GM12801 (cell line): ENCODE measurements around the gene TEP1.

Experiments
- CTCF ChIP-seq: IDR thresholded peaks from one replicate; pipeline ENCODE4 v1.5.1; 2011; ENCODE audit warnings: control low read depth; ENCODE audit not compliant: insufficient read length; ENCODE audit errors: extremely low read depth

TEP1 gene

GRCh38 chr14:20343862-20344220 is 69.5 kb downstream of the TEP1 start:
- no peak for TF ChIP-seq CTCF

DNA sequence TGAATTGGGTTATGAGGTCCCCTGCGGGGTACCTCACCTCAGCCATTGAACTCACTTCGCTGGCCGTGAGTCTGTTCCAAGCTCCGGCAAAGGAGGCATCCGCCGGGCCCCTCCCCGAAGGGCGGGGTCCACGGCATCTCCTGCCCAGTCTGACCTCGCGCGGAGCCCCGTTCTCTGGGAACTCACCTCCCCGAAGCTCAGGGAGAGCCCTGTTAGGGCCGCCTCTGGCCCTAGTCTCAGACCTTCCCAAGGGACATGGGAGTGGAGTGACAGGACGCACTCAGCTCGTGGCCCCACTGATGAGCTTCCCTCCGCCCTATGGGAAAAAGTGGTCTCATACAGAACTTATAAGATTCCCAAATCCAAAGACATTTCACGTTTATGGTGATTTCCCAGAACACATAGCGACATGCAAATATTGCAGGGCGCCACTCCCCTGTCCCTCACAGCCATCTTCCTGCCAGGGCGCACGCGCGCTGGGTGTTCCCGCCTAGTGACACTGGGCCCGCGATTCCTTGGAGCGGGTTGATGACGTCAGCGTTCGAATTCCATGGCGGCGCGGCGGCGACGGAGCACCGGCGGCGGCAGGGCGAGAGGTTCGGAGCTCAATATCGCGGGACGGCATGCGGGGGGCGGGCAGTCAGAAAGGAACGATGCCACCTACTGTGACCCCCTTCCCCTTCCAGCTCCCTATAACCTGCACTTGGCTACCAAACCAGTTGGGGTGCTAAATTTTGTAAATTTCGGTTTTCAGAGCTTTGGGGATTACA is 70.0 kb downstream of the TEP1 start, which contains the start of gene PARP2:
PARP2 (plus strand) TSS at position 544 of the 770 bp plus-strand sequence; CDS start at position 551, 7 bp downstream.
- no peak for TF ChIP-seq CTCF

DNA sequence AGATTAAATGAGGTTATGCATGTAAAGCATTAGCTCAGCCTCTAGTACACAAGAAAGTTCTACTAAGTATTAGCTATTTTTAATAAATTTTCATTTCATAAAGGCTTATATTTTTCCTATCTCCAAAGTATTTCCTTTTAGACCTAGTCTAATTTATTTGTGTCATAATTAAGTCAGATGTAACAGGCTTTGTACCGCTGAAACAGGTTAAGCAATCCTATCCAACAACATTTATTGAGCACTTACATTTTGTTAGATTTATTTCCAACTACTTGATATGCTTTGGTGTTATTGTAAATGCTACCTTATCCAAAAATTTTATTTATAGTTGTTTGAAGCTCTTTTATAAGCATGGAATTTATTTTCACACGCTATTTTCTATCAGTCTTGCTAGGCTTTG is 71.7 kb downstream of the TEP1 start:
- TF ChIP-seq CTCF, result no peak

- TF ChIP-seq CTCF, result no peak
Observed at GRCh38 chr14:20334017-20334416, 79.3 kb downstream of the TEP1 start.

DNA sequence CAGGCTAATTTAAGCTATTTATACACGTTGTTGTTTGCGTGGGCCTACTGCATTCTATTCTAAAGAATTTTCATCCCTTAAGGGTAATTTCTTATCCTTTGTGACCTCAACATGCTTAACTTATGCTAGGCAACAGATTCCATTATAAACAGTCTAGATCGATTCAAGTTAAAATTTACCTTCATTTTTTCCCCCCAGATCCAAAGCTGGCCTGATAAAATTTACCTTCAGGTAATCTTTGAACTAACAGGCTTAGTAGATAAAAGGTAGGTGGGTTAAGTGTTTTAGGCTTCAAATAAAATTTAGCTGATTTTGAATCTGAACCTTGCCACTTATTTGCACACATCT is 79.8 kb downstream of the TEP1 start:
- TF ChIP-seq CTCF, result no peak

DNA sequence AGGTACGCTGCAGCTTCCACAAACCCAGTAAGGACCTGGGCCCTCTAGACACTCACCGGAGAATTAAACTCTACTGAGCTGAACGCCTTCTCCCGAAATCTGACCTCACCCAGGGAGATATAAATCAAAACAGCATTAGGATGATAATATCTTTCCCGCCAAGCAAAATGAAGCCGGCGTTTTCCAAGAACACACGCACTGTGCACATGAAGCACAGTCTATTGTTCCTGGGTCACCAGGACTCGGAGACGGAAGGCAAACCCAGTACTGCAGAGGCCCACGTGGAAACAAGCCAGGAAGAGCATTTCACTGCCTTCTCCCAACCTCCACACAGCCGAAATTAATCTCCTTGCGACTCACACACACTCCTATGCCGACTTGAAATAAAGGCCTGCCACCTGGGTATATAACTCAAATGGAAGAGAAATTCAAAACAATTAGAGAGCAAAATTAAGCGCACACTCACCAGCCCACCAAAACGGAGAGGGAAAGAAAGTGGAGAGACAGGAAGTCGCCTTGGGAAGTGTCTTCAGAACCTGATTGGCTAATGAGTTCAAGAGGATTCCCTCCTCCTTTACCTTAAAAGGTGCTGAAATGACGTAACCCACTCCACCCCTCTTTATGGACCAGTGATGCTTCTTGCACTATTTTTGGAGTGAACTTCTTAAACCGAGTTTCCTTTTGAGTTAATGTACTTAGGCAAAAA is 80.4 kb downstream of the TEP1 start, which contains the start of gene CCNB1IP1:
CCNB1IP1 (minus strand) TSS at position 492 of the 706 bp plus-strand sequence. CDS start 16,756 bp downstream, outside the sequence.
- TF ChIP-seq CTCF, result no peak

DNA sequence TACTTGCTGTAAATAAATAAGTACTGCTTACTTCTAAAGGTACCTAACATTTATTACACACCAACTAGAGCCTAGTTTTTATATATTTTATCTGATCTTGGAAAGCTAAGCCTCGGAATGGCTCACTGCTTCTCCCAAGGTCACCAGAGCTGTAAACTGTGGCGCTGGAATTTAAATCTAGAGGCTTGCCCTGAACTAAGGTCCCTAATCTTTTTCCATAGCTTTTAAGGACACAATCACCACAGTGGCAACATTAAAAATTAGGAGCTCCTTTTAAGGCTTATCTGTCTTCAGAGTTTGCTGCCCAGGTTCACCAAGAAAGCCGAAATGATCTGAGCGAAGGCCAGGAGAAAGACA is 80.9 kb downstream of the TEP1 start:
- no peak for TF ChIP-seq CTCF
